GM18511 (cell line): Measurements from ENCODE around the gene OR1E2.
"Not testable (repeated sequence)": the region's sequence is repeated elsewhere in the genome, so short reads cannot be mapped to it uniquely, and the experiment has no call there.

Experiments used
- ATAC-seq: cut with Tn5 transposase; IDR thresholded peaks from one replicate; pipeline ENCODE4 v1.9.1; 2021; ENCODE audit warnings: mild to moderate bottlenecking, moderate library complexity; ENCODE audit not compliant: unreplicated experiment

The OR1E2 gene

GRCh38 chr17:3433741-3434140, at the start of gene OR1E2:
Gene OR1E2 (minus strand): TSS chr17:3433841. CDS start chr17:3433841, 0 bp downstream.
- ATAC-seq, result no peak

GRCh38 chr17:3482852-3483251, 49.2 kb upstream of the OR1E2 start:
- no peak for ATAC-seq

- no peak for ATAC-seq
These were observed 46.3 kb upstream of the OR1E2 start for GRCh38 chr17:3479988-3480387.

- ATAC-seq, result no peak
These were observed 42.4 kb upstream of the OR1E2 start, which contains the start of gene ASPA for GRCh38 chr17:3475812-3476610. Gene ASPA (plus strand): TSS chr17:3475997. CDS start chr17:3476160, 163 bp downstream.

GRCh38 chr17:3475251-3475685, 41.6 kb upstream of the OR1E2 start:
- ATAC-seq, result no peak

GRCh38 chr17:3474212-3474611, 40.6 kb upstream of the OR1E2 start:
- no peak for ATAC-seq

GRCh38 chr17:3472137-3472536, 38.5 kb upstream of the OR1E2 start:
- no peak for ATAC-seq

GRCh38 chr17:3471599-3471998, 38.0 kb upstream of the OR1E2 start, which contains the start of gene SPATA22:
Gene SPATA22 (minus strand): TSS chr17:3471819. CDS start chr17:3469325, 2,494 bp downstream.
- ATAC-seq, result no peak

GRCh38 chr17:3469529-3469928, 35.9 kb upstream of the OR1E2 start:
- ATAC-seq, result no peak

- ATAC-seq, result not testable (repeated sequence)
These were observed 32.7 kb upstream of the OR1E2 start for GRCh38 chr17:3466355-3466754.

GRCh38 chr17:3448059-3448665, 14.5 kb upstream of the OR1E2 start:
- ATAC-seq, result no peak

GRCh38 chr17:3447625-3448024, 14.0 kb upstream of the OR1E2 start:
- ATAC-seq, result no peak

- no peak for ATAC-seq
These were observed 6.8 kb upstream of the OR1E2 start for GRCh38 chr17:3440451-3440850.

- ATAC-seq, result no peak
These were observed 4.7 kb upstream of the OR1E2 start for GRCh38 chr17:3438368-3438767.

- not testable (repeated sequence) for ATAC-seq
These were observed 426 bp downstream of the OR1E2 start for GRCh38 chr17:3433215-3433614.

- no peak for ATAC-seq
These were observed 15.4 kb downstream of the OR1E2 start for GRCh38 chr17:3418222-3418621.

- ATAC-seq, result no peak
These were observed 18.0 kb downstream of the OR1E2 start for GRCh38 chr17:3415610-3416009.

- ATAC-seq, result not testable (repeated sequence)
These were observed 21.4 kb downstream of the OR1E2 start for GRCh38 chr17:3412216-3412615.

- no peak for ATAC-seq
These were observed 22.6 kb downstream of the OR1E2 start, which contains the start of gene OR3A3 for GRCh38 chr17:3411070-3411469. Gene OR3A3 (plus strand): TSS chr17:3411370.

GRCh38 chr17:3403856-3404255, 29.8 kb downstream of the OR1E2 start:
- ATAC-seq, result not testable (repeated sequence)

- ATAC-seq, result no peak
These were observed 31.9 kb downstream of the OR1E2 start for GRCh38 chr17:3401786-3402185.

GRCh38 chr17:3400055-3400454, 33.6 kb downstream of the OR1E2 start:
- ATAC-seq, result no peak
